Neuronal stem cell (in vitro differentiated cells): ENCODE measurements around the gene RANBP3L.

ENCODE experiments used
- DNase-seq: peaks from one replicate; pipeline ENCODE4 v3.0.0-alpha.2; 2013; ENCODE audit warnings: low spot score
- H2AFZ ChIP-seq: one replicate; pipeline ENCODE4 v1.6.1; 2013; ENCODE audit warnings: mild to moderate bottlenecking, low read length, inconsistent platforms
- H2AK5ac ChIP-seq: 2 replicates; pipeline ENCODE4 v1.6.1; 2013; ENCODE audit warnings: low read depth, mild to moderate bottlenecking, inconsistent platforms, low read length, moderate library complexity, mixed read lengths
- H2BK120ac ChIP-seq: 2 replicates; pipeline ENCODE4 v1.6.1; 2013; ENCODE audit warnings: low read depth, mild to moderate bottlenecking, inconsistent platforms, low read length, moderate library complexity, mixed read lengths
- H2BK12ac ChIP-seq: one replicate; pipeline ENCODE4 v1.6.1; 2013; ENCODE audit warnings: low read length, inconsistent platforms
- H2BK15ac ChIP-seq: 2 replicates; pipeline ENCODE4 v1.6.1; 2013; ENCODE audit warnings: mild to moderate bottlenecking, low read length, inconsistent platforms, mixed read lengths
- H2BK5ac ChIP-seq: one replicate; pipeline ENCODE4 v1.6.1; 2013; ENCODE audit warnings: inconsistent platforms, mild to moderate bottlenecking, low read length, moderate library complexity
- H3K14ac ChIP-seq: one replicate; pipeline ENCODE4 v1.6.1; 2013; ENCODE audit warnings: low read length, inconsistent platforms
- H3K18ac ChIP-seq: 2 replicates; pipeline ENCODE4 v1.6.1; 2013; ENCODE audit warnings: low read length, inconsistent platforms
- H3K23ac ChIP-seq: 2 replicates; pipeline ENCODE4 v1.6.1; 2013; ENCODE audit warnings: low read depth, mild to moderate bottlenecking, mixed read lengths, low read length, inconsistent platforms; ENCODE audit not compliant: poor library complexity
- H3K27ac ChIP-seq: replicated peaks from 3 replicates; pipeline ENCODE4 v1.5.1; 2013; ENCODE audit warnings: low read length, inconsistent platforms
- H3K27me3 ChIP-seq, 3 experiments: 2 replicates each; pipeline ENCODE4 v1.6.1; 2013; ENCODE audit warnings: low read length in 3 of 3, mild to moderate bottlenecking in 2 of 3, inconsistent platforms in 1 of 3, low read depth in 1 of 3, mixed read lengths in 1 of 3, moderate library complexity in 1 of 3; ENCODE audit not compliant: control insufficient read depth in 3 of 3, insufficient read depth in 3 of 3
- H3K36me3 ChIP-seq, 2 donors: replicated peaks in 1 of 2; 2 replicates each; pipeline ENCODE4 v1.6.1; 2013; ENCODE audit warnings: low read length in 2 of 2; ENCODE audit not compliant: control insufficient read depth in 2 of 2, insufficient read depth in 2 of 2
- H3K4ac ChIP-seq: 2 replicates; pipeline ENCODE4 v1.6.1; 2013; ENCODE audit warnings: inconsistent platforms, mild to moderate bottlenecking, low read length, moderate library complexity
- H3K4me1 ChIP-seq, 2 donors: 1 replicate in 1 of 2; 2 replicates in 1 of 2; pipeline ENCODE4 v1.6.1; 2013; ENCODE audit warnings: low read length in 2 of 2, low read depth in 1 of 2; ENCODE audit not compliant: control insufficient read depth in 2 of 2, insufficient read depth in 1 of 2
- H3K4me2 ChIP-seq: one replicate; pipeline ENCODE4 v1.6.1; 2013; ENCODE audit warnings: mild to moderate bottlenecking, low read length, inconsistent platforms; ENCODE audit not compliant: insufficient read depth, poor library complexity, severe bottlenecking
- H3K4me3 ChIP-seq, 2 donors: 2 replicates each; pipeline ENCODE4 v1.5.1; 2013; ENCODE audit warnings: low read length in 2 of 2, mild to moderate bottlenecking in 2 of 2, inconsistent platforms in 1 of 2, moderate library complexity in 1 of 2
- H3K79me1 ChIP-seq: one replicate; pipeline ENCODE4 v1.6.1; 2013; ENCODE audit warnings: low read depth, mild to moderate bottlenecking, inconsistent platforms, low read length, moderate library complexity
- H3K9ac ChIP-seq: one replicate; pipeline ENCODE4 v1.6.1; 2013; ENCODE audit warnings: mild to moderate bottlenecking, low read depth, low read length, inconsistent platforms; ENCODE audit not compliant: poor library complexity
- H3K9me3 ChIP-seq, 2 donors: replicated peaks in 1 of 2; 2 replicates each; pipeline versions ENCODE3 to v1.6.1; 2013; ENCODE audit warnings: low read length in 2 of 2, mild to moderate bottlenecking in 2 of 2, inconsistent platforms in 1 of 2, low read depth in 1 of 2, mixed read lengths in 1 of 2, moderate library complexity in 1 of 2; ENCODE audit not compliant: control insufficient read depth in 2 of 2, insufficient read depth in 1 of 2
- H4K8ac ChIP-seq: one replicate; pipeline ENCODE4 v1.6.1; 2013; ENCODE audit warnings: low read depth, mild to moderate bottlenecking, inconsistent platforms, low read length, moderate library complexity
- H4K91ac ChIP-seq: one replicate; pipeline ENCODE4 v1.6.1; 2013; ENCODE audit warnings: low read length, low read depth, mild to moderate bottlenecking, inconsistent platforms; ENCODE audit not compliant: poor library complexity
- WGBS, 2 donors: extraction: QIAGEN DNeasy Blood & Tissue Kit; methylation state at CpG; one replicate each; pipeline ENCODE4 v1.1.7; 2013; ENCODE audit warnings: missing lambda C conversion rate in 2 of 2, mixed read lengths in 1 of 2; ENCODE audit not compliant: insufficient read length in 2 of 2, insufficient replicate concordance in 1 of 2; ENCODE audit errors: extremely low coverage in 2 of 2; 5-methylcytosine and 5-hydroxymethylcytosine counted together

RANBP3L gene

GRCh38 chr5:36214436-36214835 lies 87.3 kb downstream of the RANBP3L start:
- Histone ChIP-seq H3K79me1 (no peaks in the 10 kb centered on the region), H3K9ac (no peak overlapping the region), H2BK120ac (no peak overlapping the region), H3K4me3 (no peak overlapping the region), H3K36me3 (peaks cover 2 to 94% of the 10 kb centered on the region in 2 donors), H3K18ac (no peak overlapping the region), H3K4ac (no peak overlapping the region), H2BK15ac (no peak overlapping the region), H3K27ac (no peak overlapping the region), H2AK5ac (no peak overlapping the region), H2BK5ac (no peak overlapping the region), H3K4me2 (no peak overlapping the region), H3K14ac (no peak overlapping the region), H3K27me3 (no peaks in the 10 kb centered on the region), H2BK12ac (no peak overlapping the region), H2AFZ (no peak overlapping the region), H4K91ac (no peak overlapping the region), H3K4me1 (no peaks in the 10 kb centered on the region), H3K9me3 (no peaks in the 10 kb centered on the region), H3K23ac (no peak overlapping the region), H4K8ac (no peak overlapping the region)
- no CpG with 5 or more reads among the region's 3 CpGs for WGBS, 2 donors
- DNase-seq, result no peak

- no peaks in the 10 kb centered on the region for H3K79me1 ChIP-seq
- no peak overlapping the region for H2BK12ac ChIP-seq
- no peaks in the 10 kb centered on the region for H3K9me3 ChIP-seq
- no peak overlapping the region for H3K4me3 ChIP-seq
- no CpG with 5 or more reads among the region's 3 CpGs for WGBS, 2 donors
- H4K8ac ChIP-seq, result no peak overlapping the region
- H3K14ac ChIP-seq, result no peak overlapping the region
- no peak for DNase-seq
- no peak overlapping the region for H2AFZ ChIP-seq
- H2AK5ac ChIP-seq, result no peak overlapping the region
- no peak overlapping the region for H3K4ac ChIP-seq
- H3K4me1 ChIP-seq, result no peaks in the 10 kb centered on the region
- no peak overlapping the region for H2BK5ac ChIP-seq
- H3K18ac ChIP-seq, result no peak overlapping the region
- no peak overlapping the region for H4K91ac ChIP-seq
- H3K36me3 ChIP-seq, result peaks cover 5 to 85% of the 10 kb centered on the region in 2 donors
- no peak overlapping the region for H3K4me2 ChIP-seq
- H3K23ac ChIP-seq, result no peak overlapping the region
- no peak overlapping the region for H3K27ac ChIP-seq
- no peak overlapping the region for H3K9ac ChIP-seq
- no peak overlapping the region for H2BK120ac ChIP-seq
- H2BK15ac ChIP-seq, result no peak overlapping the region
- H3K27me3 ChIP-seq, result no peaks in the 10 kb centered on the region
These were observed 92.0 kb downstream of the RANBP3L start for GRCh38 chr5:36209664-36210063.

- DNase-seq, result no peak
- H2BK120ac ChIP-seq, result no peak overlapping the region
- no peak overlapping the region for H2AFZ ChIP-seq
- no peaks in the 10 kb centered on the region for H3K9me3 ChIP-seq
- no peak overlapping the region for H3K4me3 ChIP-seq
- peaks cover 5 to 87% of the 10 kb centered on the region in 2 donors for H3K36me3 ChIP-seq
- no peak overlapping the region for H3K14ac ChIP-seq
- H3K27me3 ChIP-seq, result no peaks in the 10 kb centered on the region
- H4K91ac ChIP-seq, result no peak overlapping the region
- no CpG with 5 or more reads among the region's 2 CpGs for WGBS, 2 donors
- H3K23ac ChIP-seq, result no peak overlapping the region
- no peak overlapping the region for H3K27ac ChIP-seq
- H2BK12ac ChIP-seq, result no peak overlapping the region
- no peak overlapping the region for H2AK5ac ChIP-seq
- H4K8ac ChIP-seq, result no peak overlapping the region
- H3K4ac ChIP-seq, result no peak overlapping the region
- no peak overlapping the region for H2BK5ac ChIP-seq
- no peak overlapping the region for H3K18ac ChIP-seq
- H3K4me2 ChIP-seq, result no peak overlapping the region
- H3K79me1 ChIP-seq, result no peaks in the 10 kb centered on the region
- no peak overlapping the region for H2BK15ac ChIP-seq
- H3K9ac ChIP-seq, result no peak overlapping the region
- no peaks in the 10 kb centered on the region for H3K4me1 ChIP-seq
These were observed 92.9 kb downstream of the RANBP3L start for GRCh38 chr5:36208786-36209185.

- H2AK5ac ChIP-seq, result no peak overlapping the region
- no peak overlapping the region for H3K23ac ChIP-seq
- no peak overlapping the region for H3K4me3 ChIP-seq
- H3K4ac ChIP-seq, result no peak overlapping the region
- no peak overlapping the region for H2AFZ ChIP-seq
- H2BK15ac ChIP-seq, result no peak overlapping the region
- H2BK5ac ChIP-seq, result no peak overlapping the region
- no peak overlapping the region for H3K4me2 ChIP-seq
- no peak for DNase-seq
- no peak overlapping the region for H3K18ac ChIP-seq
- peaks cover 0 to 4% of the 10 kb centered on the region in 2 donors for H3K4me1 ChIP-seq
- H3K27me3 ChIP-seq, result no peaks in the 10 kb centered on the region
- no peak overlapping the region for H3K9ac ChIP-seq
- H3K9me3 ChIP-seq, result no peaks in the 10 kb centered on the region
- H3K79me1 ChIP-seq, result no peaks in the 10 kb centered on the region
- no peak overlapping the region for H2BK12ac ChIP-seq
- H3K36me3 ChIP-seq, result peaks cover 3 to 89% of the 10 kb centered on the region in 2 donors
- H2BK120ac ChIP-seq, result no peak overlapping the region
- no peak overlapping the region for H4K91ac ChIP-seq
- H3K14ac ChIP-seq, result no peak overlapping the region
- no peak overlapping the region for H3K27ac ChIP-seq
- no peak overlapping the region for H4K8ac ChIP-seq
These were observed 94.8 kb downstream of the RANBP3L start for GRCh38 chr5:36206913-36207312.
